Neural progenitor cell (in vitro differentiated cells): ENCODE results near the gene CAB39L. TPM values are rescaled to one million over a fixed set of nuclear protein-coding genes. Genes with fewer than 3 reads are reported as not detected.

ENCODE experiments used
- DNase-seq: peaks from one replicate; pipeline ENCODE4 v3.0.0-alpha.2; 2016; ENCODE audit warnings: low spot score
- H2AFZ ChIP-seq: fragments of 200-600 bp; sonication (generic); replicated peaks from 2 replicates; pipeline ENCODE4 v1.6.1; 2016; ENCODE audit warnings: antibody characterized with exemption
- H3F3A ChIP-seq: fragments of 200-600 bp; sonication (generic); 2 replicates; pipeline ENCODE4 v1.6.1; 2016; ENCODE audit warnings: antibody characterized with exemption, low read depth
- H3K27ac ChIP-seq: fragments of 200-600 bp; sonication (generic); 2 replicates; pipeline ENCODE4 v1.5.1; 2016; ENCODE audit warnings: mild to moderate bottlenecking
- H3K27me3 ChIP-seq: fragments of 200-600 bp; sonication (generic); 2 replicates; pipeline ENCODE4 v1.6.1; 2016; ENCODE audit warnings: mild to moderate bottlenecking, moderate library complexity
- H3K36me3 ChIP-seq: fragments of 200-600 bp; sonication (generic); 2 replicates; pipeline ENCODE4 v1.5.1; 2016
- H3K4me1 ChIP-seq: fragments of 200-600 bp; sonication (generic); 2 replicates; pipeline ENCODE4 v1.6.1; 2016; ENCODE audit warnings: mixed run types
- H3K4me2 ChIP-seq: fragments of 200-600 bp; sonication (generic); 2 replicates; pipeline ENCODE4 v1.6.1; 2016
- H3K4me3 ChIP-seq: fragments of 200-600 bp; sonication (generic); 2 replicates; pipeline ENCODE4 v1.5.1; 2016
- H3K79me2 ChIP-seq: fragments of 200-600 bp; sonication (generic); 2 replicates; pipeline ENCODE4 v1.6.1; 2016; ENCODE audit warnings: low read depth
- H3K9ac ChIP-seq: fragments of 200-600 bp; sonication (generic); 2 replicates; pipeline ENCODE4 v1.6.1; 2016
- H3K9me3 ChIP-seq: fragments of 200-600 bp; sonication (generic); 2 replicates; pipeline ENCODE4 v1.5.1; 2016; ENCODE audit warnings: low read depth
- H4K20me1 ChIP-seq: fragments of 200-600 bp; sonication (generic); 2 replicates; pipeline ENCODE4 v1.6.1; 2016; ENCODE audit warnings: low read depth
- H3K27ac Mint-ChIP-seq: 3 replicates; pipeline ENCODE4 v1.8.0; 2021; ENCODE audit warnings: mixed read lengths
- H3K27me3 Mint-ChIP-seq: 2 replicates; pipeline ENCODE4 v1.8.0; 2022; ENCODE audit warnings: low read depth, mild to moderate bottlenecking, inconsistent platforms, moderate library complexity, mixed read lengths; ENCODE audit not compliant: insufficient read depth
- H3K36me3 Mint-ChIP-seq: 3 replicates; pipeline ENCODE4 v1.8.0; 2021; ENCODE audit warnings: mixed read lengths
- H3K4me1 Mint-ChIP-seq: 3 replicates; pipeline ENCODE4 v1.8.0; 2021; ENCODE audit warnings: mixed read lengths
- H3K4me3 Mint-ChIP-seq: 3 replicates; pipeline ENCODE4 v1.8.0; 2021; ENCODE audit warnings: mild to moderate bottlenecking, moderate library complexity, mixed read lengths
- H3K9me3 Mint-ChIP-seq: 3 replicates; pipeline ENCODE4 v1.8.0; 2020; ENCODE audit warnings: mixed read lengths
- EZH2 ChIP-seq: fragments of 200-600 bp; sonication (generic); IDR thresholded peaks from 2 replicates; pipeline ENCODE4 v1.6.1; 2017; ENCODE audit warnings: antibody characterized with exemption, mild to moderate bottlenecking, moderate library complexity
- EZH2phosphoT487 ChIP-seq: fragments of 200-600 bp; sonication (generic); IDR thresholded peaks from 2 replicates; pipeline ENCODE4 v1.6.1; 2017; ENCODE audit warnings: antibody characterized with exemption
- total RNA-seq: library from RNA; depleted of rRNA; stranded (reverse); fragments of >200 nt; gene quantifications from 2 replicates; pipeline ENCODE4 v1.2.3, GENCODE V29; 2015; ENCODE audit warnings: low replicate concordance
- TF ChIP-seq, protein P1 (sequence below): fragments of 200-600 bp; sonication (generic); IDR thresholded peaks from 2 replicates; pipeline ENCODE4 v1.5.1; 2017; ENCODE audit warnings: antibody characterized with exemption, mild to moderate bottlenecking

CAB39L gene
- total RNA-seq, 1 donor from 2014 or later: 18.1 TPM

DNA sequence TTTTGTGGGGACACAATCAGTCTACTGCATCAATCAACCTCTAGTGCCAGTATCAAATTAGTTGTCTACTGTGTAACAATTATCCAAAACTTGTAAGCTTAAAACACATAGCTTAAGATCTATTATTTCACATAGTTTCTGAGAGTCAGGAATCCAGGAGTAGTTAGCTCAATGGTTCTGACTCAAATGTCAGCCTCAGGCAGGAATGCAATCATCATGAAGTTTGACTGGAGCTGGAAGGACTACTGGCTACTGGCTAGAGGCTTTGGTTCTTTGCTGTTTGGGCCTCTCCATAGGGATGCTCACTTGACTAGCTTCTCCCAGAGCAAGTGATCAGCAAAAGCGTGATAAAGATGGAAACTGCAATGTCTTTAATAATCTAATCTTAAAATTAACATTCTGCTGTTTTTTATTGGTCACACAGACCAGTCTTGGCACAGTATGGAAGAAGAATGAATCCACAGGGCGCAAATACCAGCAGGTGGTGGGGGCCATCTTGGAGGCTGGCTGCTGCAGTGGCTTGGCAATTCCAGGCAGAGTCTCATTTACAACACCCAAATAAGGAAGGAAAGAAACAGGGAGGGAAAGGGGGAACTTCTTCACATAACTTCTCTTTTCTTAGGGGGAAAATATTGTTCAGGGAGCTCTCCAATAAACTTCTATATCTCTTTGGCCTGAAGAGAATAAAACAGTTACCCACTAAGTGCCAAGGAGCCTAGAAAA lies 15.7 kb downstream of the CAB39L start:
- H3K27me3 Mint-ChIP-seq: no peaks in the 10 kb centered on the region
- no peak overlapping the region for H3K4me3 Mint-ChIP-seq
- no peak for DNase-seq
- Histone ChIP-seq H3K4me1 (peaks cover 8% of the 10 kb centered on the region), H3K79me2 (no peaks in the 10 kb centered on the region), H4K20me1 (no peaks in the 10 kb centered on the region), H3K36me3 (no peaks in the 10 kb centered on the region), H3K9me3 (no peaks in the 10 kb centered on the region), H3K27ac (no peak overlapping the region), H3K27me3 (no peaks in the 10 kb centered on the region), H3K4me2 (no peak overlapping the region), H3K9ac (no peak overlapping the region), H3F3A (peaks cover 10% of the 10 kb centered on the region), H3K4me3 (no peak overlapping the region), H2AFZ (no peak overlapping the region)
- H3K27ac Mint-ChIP-seq: no peak overlapping the region
- H3K36me3 Mint-ChIP-seq: peaks cover 5% of the 10 kb centered on the region
- no peak for TF ChIP-seq EZH2phosphoT487
- TF ChIP-seq, protein P1, sequence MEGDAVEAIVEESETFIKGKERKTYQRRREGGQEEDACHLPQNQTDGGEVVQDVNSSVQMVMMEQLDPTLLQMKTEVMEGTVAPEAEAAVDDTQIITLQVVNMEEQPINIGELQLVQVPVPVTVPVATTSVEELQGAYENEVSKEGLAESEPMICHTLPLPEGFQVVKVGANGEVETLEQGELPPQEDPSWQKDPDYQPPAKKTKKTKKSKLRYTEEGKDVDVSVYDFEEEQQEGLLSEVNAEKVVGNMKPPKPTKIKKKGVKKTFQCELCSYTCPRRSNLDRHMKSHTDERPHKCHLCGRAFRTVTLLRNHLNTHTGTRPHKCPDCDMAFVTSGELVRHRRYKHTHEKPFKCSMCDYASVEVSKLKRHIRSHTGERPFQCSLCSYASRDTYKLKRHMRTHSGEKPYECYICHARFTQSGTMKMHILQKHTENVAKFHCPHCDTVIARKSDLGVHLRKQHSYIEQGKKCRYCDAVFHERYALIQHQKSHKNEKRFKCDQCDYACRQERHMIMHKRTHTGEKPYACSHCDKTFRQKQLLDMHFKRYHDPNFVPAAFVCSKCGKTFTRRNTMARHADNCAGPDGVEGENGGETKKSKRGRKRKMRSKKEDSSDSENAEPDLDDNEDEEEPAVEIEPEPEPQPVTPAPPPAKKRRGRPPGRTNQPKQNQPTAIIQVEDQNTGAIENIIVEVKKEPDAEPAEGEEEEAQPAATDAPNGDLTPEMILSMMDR: no peak
- no peak for TF ChIP-seq EZH2
- H3K9me3 Mint-ChIP-seq: peaks cover 4% of the 10 kb centered on the region
- H3K4me1 Mint-ChIP-seq: peaks cover 8% of the 10 kb centered on the region

- no peaks in the 10 kb centered on the region for H3K27me3 ChIP-seq
- peaks cover 29% of the 10 kb centered on the region for H3K4me1 Mint-ChIP-seq
- no peaks in the 10 kb centered on the region for H3K27me3 Mint-ChIP-seq
Measured at GRCh38 chr13:49424011-49424560, 19.8 kb downstream of the CAB39L start.

GRCh38 chr13:49421391-49421790 lies 22.5 kb downstream of the CAB39L start:
- Mint-ChIP-seq H3K36me3 (no peaks in the 10 kb centered on the region), H3K4me1 (peaks cover 27% of the 10 kb centered on the region), H3K27ac (no peak overlapping the region), H3K4me3 (no peak overlapping the region), H3K9me3 (no peaks in the 10 kb centered on the region), H3K27me3 (no peaks in the 10 kb centered on the region)
- Histone ChIP-seq H4K20me1 (no peaks in the 10 kb centered on the region), H3K27me3 (no peaks in the 10 kb centered on the region), H3K36me3 (no peaks in the 10 kb centered on the region), H3K9ac (no peak overlapping the region), H3K4me3 (no peak overlapping the region), H3K27ac (no peak overlapping the region), H3K4me1 (peaks cover 8% of the 10 kb centered on the region), H2AFZ (peak overlapping the region; percentile 7), H3K9me3 (no peaks in the 10 kb centered on the region), H3K4me2 (no peak overlapping the region), H3K79me2 (no peaks in the 10 kb centered on the region), H3F3A (peaks cover 10% of the 10 kb centered on the region)
- peak; percentile 43 for DNase-seq
- TF ChIP-seq EZH2: no peak
- TF ChIP-seq, protein P1: peak; percentile 32

More at GRCh38 chr13:49424011-49424560, 19.8 kb downstream of the CAB39L start:
- no peak overlapping the region for H3K4me3 ChIP-seq
- TF ChIP-seq EZH2 (no peak), EZH2phosphoT487 (no peak)
- TF ChIP-seq, protein P1: no peak
- peaks cover 8% of the 10 kb centered on the region for H3K4me1 ChIP-seq
- H3K27ac ChIP-seq: no peak overlapping the region
- no peaks in the 10 kb centered on the region for H3K79me2 ChIP-seq
- H3K9me3 ChIP-seq: no peaks in the 10 kb centered on the region
- no peaks in the 10 kb centered on the region for H3K36me3 ChIP-seq
- peaks cover 4% of the 10 kb centered on the region for H3K9me3 Mint-ChIP-seq
- H2AFZ ChIP-seq: no peak overlapping the region
- no peak overlapping the region for H3K27ac Mint-ChIP-seq
- H4K20me1 ChIP-seq: no peaks in the 10 kb centered on the region
- peaks cover 10% of the 10 kb centered on the region for H3F3A ChIP-seq
- H3K36me3 Mint-ChIP-seq: peaks cover 3% of the 10 kb centered on the region
- H3K4me3 Mint-ChIP-seq: no peak overlapping the region
- DNase-seq: no peak
- H3K9ac ChIP-seq: no peak overlapping the region
- no peak overlapping the region for H3K4me2 ChIP-seq
